ENCODE measurements around the gene PCARE.

Gene PCARE

DNA sequence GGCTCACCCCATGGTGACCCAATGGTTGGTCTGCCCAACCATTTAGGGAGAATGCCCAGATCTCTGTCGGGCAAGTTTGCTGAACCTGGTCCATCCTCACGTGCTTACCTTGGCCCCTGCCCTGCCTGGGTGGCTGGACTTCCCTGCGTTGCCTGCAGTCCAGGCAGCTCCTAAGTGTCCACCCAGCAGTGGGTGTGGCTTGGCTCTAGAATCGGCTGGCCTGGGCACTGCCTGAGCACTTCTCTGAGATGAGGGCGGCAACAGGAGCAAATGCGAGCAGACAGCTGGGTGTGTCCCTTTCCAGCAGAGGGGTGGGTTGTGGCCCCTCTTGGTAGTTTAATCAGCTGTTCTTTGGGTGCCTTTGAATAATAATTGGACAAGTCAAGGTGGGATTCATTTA, 11.3 kb downstream of the PCARE start:
- peak; percentile 39 for DNase-seq (ENCODE audit: low spot score)

DNA sequence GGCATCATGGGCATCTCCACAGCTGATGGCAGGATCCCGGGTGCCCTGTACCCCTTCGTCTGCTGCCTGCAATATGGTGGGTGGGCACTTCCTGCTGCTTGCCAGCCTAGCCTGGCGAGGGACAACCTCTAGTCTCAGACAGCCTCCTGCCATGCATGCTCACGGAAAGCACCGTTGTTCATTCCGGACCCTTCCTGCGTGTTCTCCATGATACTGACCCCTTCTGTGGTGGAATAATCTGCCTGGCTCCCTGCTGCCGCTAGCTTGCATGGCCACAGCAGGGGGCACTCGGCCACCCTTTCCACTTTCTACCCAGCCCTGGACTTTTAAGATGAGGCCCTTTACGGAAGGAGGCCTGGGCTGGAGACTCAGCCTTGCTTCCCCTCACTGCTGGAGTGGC, 12.0 kb downstream of the PCARE start:
- DNase-seq (ENCODE audit: low spot score): no peak

DNA sequence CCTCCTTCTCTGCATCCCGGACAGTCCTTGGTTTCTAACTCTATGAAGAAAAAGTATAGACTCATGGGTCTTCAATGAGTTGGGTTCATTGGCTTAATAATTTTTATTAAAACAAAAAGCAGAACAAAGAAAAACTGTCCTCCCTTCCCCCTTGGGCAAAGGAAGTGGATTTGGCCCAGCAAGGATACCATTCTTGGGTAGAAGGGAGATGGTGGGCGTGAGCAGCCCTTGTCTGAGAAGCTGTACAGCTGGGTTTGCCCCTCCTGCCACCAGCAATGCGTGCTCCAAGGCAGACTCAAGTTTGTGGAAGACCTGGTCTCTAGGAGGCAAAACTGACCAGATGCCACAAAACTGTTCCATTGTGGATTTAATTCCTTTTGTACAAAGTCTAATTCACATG, 12.7 kb downstream of the PCARE start:
- no peak for DNase-seq (ENCODE audit: low spot score)

DNA sequence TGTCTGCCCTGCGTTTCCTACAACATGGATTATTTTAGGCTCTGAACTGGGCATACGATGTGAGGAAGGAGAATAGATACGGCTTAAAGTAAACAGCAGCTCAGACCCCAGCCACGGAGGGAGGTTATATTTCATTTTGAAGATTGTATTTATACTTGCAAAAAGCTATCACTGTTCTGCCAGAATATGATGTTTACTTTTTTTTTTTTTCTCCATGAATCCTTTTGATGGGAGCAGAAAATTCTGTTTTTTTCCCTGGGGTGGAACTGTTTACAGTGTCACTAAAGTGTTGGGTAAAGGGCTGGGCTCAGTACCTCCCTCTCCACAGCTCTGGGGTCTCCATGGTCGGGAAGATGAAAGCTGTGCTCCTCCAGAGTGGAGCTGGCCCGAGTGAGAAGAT, 13.1 kb downstream of the PCARE start:
- DNase-seq (ENCODE audit: low spot score): no peak

DNA sequence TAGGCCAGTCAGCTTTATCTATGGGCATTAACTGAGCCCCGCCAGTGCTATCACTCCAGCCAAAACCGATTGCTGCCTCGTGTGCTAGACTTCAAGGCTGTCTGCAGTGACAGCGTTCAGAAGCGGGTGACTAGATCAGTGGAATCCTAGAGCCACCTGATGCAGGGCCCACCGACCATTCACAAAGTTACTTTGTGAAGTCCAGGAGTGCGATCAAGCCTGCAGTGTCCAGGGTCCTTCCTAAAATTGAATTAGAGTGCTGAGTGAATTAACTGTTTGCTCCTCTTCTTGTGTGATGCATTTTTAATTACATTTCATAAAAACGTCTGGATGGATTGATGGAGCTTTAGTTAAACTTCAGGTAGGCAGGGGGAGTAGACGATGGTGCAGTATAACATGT, 13.9 kb downstream of the PCARE start:
- DNase-seq (ENCODE audit: low spot score): no peak

DNA sequence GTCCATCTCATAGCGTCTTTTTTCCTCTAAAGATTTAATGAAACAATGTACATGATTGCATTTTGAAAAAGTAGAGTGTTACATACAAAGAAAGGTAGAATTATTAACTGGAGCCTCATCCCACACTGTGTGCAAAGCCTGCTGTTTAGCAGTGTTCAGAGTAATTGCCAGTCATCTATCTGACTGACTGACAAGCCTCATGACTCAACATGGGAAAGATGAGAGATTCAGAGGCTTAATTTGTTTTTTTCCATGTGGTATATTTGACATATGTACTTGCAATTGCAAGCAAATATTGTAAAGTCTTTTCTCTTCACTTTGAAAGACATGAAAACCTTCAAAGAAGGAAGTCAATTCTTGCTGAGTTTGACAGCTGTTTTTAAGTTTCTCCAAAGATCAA, 14.7 kb downstream of the PCARE start:
- no peak for DNase-seq (ENCODE audit: low spot score)

DNA sequence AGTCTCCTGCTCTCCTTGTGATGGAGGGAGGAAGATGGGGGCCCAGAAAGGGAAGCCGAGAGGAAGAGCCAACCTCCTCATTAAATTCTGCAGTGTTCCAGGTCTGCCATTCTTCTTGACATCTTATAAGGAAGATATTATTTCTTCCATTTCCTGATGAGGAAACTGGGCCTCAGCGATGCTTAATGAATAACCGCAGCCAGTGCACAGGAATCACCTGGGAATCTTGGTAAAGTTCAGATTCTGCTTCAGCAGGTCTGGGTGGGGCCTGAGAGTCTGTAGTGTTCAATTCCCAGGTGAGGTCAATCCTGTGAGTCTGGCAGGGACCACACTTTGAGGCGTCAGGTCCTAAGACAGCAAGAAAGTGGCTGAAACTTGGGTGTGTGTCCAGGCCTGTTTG, 17.3 kb downstream of the PCARE start:
- DNase-seq (ENCODE audit: low spot score): no peak

DNA sequence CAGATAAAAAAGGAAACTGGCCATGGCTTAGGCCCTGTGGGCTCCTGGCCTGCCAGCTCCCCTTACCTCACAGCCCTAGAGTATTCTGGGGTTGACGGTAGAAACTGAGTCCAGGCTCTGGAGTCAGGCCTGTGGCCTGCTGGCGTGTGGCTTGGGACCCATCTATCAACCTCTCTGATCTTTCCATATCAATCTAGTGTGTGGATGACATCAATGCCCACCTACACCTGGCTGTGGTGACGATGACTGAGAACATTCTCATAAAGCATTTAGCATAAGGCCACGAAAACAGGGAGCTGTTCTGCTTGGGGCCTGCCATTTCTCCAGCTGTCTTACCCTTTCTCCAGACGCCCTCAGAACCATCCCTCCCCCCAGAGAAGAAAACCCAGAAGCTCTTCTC, 17.9 kb downstream of the PCARE start:
- no peak for DNase-seq (ENCODE audit: low spot score)

DNA sequence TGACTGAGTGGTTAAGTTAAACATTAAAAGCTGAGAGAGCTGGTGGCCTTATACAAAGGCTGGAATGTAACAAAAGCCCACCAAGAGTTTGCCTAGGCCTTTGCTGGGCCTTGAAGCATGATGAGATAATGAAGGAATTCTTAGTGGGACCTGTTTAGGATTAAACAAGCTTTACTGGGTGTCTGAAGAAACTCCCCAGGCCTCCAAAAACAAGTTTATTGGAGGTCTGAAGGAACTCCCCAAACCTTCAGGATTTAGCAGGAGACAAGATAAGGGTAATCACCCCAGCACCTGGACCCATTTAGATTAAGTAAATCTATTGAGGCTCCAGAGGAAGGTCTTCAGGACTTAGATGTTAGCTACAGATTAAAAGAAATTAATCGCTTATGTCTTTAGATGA, 18.7 kb downstream of the PCARE start:
- DNase-seq (ENCODE audit: low spot score): no peak

DNA sequence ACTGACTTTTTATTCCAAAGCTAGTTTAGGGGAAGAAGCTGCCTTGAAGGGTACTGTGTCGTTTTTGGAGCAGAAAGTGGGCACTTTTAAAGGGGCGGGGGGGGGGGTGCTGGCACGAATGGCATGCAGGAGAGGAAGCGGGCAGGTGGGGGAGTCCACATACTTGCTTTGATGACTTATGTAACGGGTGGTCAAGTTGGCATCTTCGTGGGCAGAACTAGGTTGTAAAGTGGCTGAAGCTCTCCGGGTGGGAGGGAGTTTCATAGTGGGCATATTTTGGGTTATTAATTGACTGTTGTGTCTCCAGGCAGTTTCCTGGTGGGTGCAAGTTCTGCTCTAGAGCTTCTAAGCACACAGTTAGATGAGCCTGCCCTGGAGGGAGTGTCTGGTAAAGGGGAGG, 19.9 kb downstream of the PCARE start:
- DNase-seq (ENCODE audit: low spot score): no peak

DNA sequence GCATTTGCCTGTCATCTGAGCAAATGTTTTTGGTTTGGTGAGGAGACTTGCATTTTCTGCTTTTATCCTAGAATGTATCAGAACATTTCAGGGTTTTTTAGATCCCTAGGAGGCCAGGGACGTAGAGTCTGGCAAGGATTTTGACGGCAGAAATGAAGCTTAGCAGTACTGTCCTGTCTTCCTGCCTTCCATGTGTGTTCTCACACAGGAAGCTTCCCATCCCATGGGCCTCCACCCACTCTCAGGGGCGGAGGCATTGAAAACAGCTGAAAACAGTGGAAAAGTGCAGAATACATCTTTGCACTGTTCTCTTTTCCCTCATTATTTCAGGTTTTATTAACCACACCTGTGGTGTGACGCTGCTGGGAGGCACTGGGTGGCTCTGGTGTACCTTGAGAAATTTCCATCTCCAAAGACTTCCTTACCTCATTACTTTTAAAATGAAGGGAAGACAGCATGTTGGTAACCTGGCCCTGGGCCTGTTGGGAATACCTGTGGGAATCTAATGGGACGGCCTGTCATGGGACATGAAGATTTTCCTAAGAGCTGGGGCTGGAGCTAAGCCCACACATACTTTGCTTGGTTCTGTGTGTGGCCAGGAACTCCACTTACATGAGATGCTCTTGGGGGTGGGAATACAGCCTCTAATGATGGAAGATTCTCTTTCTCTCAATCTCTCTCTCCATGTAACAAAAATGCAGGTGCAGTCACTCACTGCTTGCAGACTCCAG, 20.5 kb downstream of the PCARE start:
- no peak for DNase-seq (ENCODE audit: low spot score)

DNA sequence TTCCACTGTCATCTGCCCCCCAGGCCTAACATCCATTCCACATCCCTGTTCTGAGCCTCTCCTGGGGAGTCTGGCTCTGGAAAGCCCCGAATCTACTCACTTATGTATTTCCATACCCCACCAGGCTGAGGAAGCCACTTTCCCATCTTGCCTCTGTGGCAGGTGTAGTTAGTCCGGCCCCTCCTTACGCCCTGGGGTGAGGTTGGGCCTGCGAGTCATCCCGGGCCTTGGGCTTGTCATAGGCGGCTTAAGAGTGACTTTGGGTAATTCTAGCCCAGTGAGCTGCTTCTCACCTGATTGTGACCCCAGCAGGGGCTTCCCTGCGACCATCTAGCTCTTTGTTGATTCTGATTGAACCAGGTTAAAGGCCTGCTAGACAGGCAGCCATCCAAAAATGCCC, 21.1 kb downstream of the PCARE start:
- DNase-seq (ENCODE audit: low spot score): peak; percentile 49

DNA sequence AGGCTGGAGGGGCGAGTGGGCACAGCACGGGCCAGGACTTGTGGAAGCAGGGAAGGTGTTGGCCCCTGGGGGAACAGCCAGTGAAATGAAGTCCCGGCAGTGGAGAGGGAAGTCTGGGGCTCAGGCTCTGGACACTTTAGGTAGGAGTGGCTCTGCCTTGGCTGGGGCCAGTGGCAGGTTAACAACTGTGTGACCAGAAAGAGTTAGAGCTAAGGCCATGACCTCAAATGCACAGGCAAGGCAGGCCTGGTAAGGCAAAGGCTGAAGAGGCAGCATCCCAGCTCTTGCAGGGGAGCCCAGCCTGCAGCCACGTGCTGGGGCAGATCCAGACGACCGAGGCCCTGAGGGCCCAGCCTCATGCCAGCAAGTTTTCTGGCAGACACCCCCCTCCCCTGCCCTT, 21.5 kb downstream of the PCARE start:
- DNase-seq (ENCODE audit: low spot score): no peak

DNA sequence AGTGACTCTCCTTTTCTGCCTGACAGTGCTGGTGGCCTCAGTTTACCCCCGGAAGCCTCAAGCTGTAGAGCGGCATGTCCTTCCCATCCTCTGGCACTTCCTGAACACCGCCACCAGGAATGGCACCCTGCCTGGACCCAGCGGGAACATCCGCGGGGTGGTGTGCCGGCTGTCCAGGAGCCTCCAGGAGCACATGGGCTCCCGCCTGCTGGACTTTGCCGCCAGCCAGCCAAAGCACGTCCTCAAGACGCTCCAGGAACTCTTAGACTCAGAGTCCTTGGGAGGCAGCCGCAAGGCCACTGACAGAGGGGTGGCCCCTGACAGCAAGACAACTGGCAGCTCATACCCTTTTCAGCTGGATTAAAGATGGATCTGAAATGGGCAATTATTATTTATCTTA, 22.6 kb downstream of the PCARE start:
- no peak for DNase-seq (ENCODE audit: low spot score)

DNA sequence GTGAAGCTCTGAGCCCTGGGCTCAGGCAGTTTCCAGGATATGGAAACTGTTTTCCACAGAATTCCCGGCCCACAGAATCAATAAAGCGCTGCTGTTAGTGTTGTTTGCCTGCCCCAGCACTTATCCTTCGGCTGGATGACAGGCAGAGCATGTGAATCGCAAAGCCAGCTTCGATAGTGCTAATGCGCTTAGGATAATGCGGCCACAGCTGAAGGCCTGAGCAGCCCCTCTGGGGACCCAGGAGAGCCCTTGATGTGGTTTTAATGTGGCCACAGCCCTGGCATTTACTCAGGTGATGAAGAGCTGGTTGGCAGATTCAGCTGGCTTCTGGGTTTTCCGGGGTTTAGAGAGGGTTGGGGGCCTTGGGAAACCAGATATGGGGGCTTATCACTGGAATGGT, 23.7 kb downstream of the PCARE start:
- DNase-seq (ENCODE audit: low spot score): no peak

DNA sequence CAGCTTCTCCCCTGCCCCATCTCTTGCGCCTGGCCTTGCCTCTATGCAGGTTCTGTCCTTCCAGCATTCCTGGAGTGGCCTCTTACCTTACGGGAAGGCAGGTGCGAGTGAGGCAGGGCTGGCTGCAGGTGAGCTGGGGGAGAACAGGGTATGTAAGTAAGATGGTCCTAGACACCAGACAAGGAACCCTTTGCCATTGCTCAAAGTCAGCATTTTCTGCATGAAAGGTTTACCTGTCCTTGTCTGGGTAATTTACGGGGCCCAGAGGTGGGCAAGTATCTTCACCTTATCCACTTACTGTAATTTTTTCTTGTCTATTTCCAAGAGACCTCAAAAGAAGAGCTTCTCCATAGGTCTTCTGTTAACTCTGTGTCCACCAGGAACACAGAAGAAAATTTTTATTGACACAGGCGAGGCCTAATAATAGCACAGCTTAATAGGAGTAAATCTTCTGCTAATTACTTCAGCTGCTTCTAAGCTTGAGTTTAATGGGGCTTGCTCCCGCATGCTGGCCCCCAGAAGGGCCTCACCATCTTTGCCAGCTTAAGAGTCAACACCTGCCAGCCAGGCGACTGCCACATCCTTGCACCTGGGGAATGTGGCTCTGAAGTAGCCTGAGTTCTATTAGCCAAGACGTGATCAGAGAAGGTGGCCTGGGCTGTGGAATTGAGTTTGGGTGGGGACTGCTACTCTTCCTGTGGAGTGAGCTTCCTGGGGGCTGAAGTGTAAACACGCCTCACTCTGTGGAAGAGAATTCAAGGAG, 27.1 kb downstream of the PCARE start:
- no peak for DNase-seq (ENCODE audit: low spot score)

DNA sequence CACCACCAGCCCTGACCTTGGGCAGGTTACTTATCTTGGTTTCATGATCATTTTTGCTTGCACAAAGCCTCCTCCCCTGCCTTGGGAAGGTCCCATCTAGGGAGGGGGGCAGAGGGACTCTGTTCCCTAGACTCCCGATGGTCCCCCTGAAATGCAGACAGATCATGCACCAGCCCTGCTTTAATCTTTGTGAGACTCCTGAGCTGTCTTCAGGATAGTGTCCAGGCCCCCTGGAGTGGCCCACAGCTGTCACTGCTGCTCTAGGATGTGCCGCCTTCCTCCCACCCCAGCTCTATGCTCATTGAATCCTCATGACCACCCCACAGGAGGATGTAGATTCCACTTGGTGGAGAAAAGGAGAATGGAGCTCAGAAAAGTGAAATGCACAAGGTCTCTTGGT, 28.0 kb downstream of the PCARE start:
- DNase-seq (ENCODE audit: low spot score): no peak

DNA sequence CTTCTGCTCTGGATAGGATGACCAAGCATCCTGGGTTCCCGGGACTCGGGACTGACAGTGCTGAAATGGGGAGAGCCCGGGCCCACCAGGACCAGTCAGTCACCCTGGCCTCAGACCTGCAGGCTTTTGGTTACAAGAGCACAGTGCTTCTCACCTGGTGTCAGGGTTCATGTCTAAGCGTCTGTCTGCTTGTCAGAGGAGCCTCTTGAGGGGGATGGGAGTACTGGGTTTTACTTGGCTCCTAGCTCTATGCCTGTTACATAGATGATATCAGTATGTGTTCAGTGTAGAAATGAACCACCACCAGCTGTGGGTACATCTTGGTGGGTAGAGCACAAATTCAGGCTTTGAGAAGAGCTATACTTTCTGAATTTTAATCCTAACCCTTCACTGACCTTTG, 29.9 kb downstream of the PCARE start:
- DNase-seq (ENCODE audit: low spot score): no peak

DNA sequence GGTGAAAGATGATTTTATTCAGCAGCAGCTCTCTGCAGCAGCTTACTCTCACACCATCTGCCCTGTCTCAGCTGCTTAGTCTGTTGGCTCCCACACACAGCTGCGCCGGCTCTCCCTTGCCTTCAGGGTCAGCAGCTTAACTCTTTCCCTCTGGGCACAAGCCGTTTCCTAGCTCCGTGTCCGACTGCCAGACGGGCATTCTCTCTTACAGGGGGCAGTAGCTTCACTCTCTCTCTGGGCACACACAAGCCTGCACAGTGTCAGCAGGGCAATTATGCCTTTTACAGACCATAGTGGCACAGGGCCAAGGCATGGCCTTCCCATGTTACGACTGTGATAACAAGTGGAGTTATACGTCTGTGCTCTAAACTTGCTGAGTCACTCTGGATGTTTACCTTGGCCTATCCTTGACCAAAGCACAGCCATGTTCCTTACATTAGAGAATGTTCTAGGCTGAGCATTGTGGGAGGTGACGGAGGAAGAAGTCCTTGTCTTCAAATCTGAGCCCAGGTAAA, 31.7 kb downstream of the PCARE start:
- no peak for DNase-seq (ENCODE audit: low spot score)

DNA sequence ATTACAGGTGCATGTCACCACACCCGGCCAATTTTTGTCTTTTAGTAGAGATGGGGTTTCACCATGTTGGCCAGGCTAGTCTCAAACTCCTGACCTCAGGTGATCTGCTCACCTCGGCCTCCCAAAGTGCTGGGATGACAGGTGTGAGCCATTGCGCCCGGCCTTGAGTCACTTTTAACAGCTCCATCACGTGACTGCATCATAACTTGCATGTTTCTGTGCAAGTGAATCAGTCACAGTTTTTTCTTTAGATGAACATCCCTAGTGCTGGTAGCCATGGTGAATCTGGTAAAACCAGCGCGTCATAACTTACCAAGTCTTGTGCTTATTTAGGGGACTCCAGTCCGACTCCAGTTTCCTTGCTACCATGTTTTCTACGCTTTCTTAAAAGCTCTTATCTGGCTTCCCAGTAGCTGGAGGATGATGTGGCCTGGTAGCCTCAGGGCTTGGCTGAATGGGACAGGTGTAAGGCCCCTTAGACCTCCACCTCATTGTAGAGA, 33.1 kb downstream of the PCARE start:
- DNase-seq (ENCODE audit: low spot score): no peak

DNA sequence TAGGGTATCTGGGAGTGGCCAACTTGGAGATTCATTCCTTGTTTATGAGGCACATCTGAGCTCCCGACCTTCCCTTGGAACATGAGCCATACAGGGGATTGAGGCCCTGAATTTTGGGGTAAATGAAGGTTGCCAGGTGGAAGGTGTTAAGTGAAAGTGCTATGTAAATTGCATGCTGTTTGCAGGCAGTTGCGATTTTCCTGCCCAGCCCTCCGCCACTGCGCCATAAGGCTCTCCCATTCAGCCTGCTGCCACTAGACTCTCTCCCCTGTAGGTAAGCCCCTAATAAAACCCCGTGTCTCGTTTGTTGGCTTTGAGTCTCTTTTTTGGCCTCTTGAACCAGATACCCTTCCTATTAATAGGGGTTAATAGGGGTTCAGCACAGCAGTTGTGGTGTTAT, 33.8 kb downstream of the PCARE start:
- DNase-seq (ENCODE audit: low spot score): no peak

DNA sequence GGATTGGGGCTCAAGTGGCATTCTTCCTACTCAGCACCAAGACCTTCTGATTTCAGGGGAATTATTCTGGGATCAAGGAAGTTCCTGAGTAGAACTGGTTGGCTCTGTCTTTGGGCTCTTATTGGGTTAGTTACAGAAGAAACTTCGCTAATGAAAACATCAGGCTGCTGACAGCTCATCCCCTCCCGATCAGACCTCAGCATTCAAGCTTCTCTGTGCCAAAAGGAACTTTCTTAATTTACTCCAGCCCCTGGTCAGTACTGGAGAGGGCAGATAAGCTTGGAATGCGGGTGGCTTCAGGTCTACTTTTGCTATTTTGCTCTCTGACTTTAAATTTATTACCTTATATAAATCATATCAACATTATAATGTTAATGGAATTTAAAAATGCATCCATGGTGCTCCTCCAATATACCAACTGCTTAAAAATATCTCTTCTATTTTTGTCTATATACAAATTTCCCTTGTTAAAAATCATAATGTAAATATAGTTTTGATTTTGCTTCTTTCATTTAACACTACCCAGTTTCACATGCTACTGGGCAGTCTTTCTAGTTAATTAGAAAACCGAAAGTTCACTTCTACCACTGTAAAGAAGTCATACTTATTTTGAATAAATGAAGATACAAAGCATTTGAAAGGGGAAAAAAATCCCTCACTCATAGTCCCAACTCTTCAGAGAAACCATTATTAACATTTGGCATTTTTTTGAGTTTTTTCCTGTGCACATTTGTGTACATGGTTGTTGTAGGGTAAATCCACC, 34.4 kb downstream of the PCARE start:
- DNase-seq (ENCODE audit: low spot score): no peak

Data from iPS-NIHi11 (cell line).